Measurements from ENCODE around the gene NCKAP5. TPM values are rescaled to one million over a fixed set of nuclear protein-coding genes. Genes with fewer than 3 reads are reported as not detected.
"Not testable (repeated sequence)": the region's sequence is repeated elsewhere in the genome, so short reads cannot be mapped to it uniquely, and the experiment has no call there.

NCKAP5 gene
- total RNA-seq, 1 experiment from 2014 or later, result not detected

- H3K27ac ChIP-seq, result no peak overlapping the region
- no peak overlapping the region for H3K4me3 ChIP-seq
- H3K4me1 ChIP-seq, result no peaks in the 10 kb centered on the region
- H3K27me3 ChIP-seq, result no peaks in the 10 kb centered on the region
- H3K36me3 ChIP-seq, result no peaks in the 10 kb centered on the region
- DNase-seq, result no peak
- H3K9me3 ChIP-seq (replicated peaks), result no peaks in the 10 kb centered on the region
Measured at GRCh38 chr2:132715386-132716351, 852.6 kb downstream of the NCKAP5 start.

GRCh38 chr2:132703396-132703795, 864.9 kb downstream of the NCKAP5 start:
- no peaks in the 10 kb centered on the region for H3K4me1 ChIP-seq

GRCh38 chr2:132701810-132702209, 866.5 kb downstream of the NCKAP5 start:
- no peak overlapping the region for H3K27ac ChIP-seq
- no peak for DNase-seq
- H3K4me3 ChIP-seq, result no peak overlapping the region
- H3K9me3 ChIP-seq (replicated peaks), result no peaks in the 10 kb centered on the region
- no peaks in the 10 kb centered on the region for H3K27me3 ChIP-seq
- H3K4me1 ChIP-seq, result no peaks in the 10 kb centered on the region
- no peaks in the 10 kb centered on the region for H3K36me3 ChIP-seq

More at GRCh38 chr2:132703396-132703795, 864.9 kb downstream of the NCKAP5 start:
- no peak overlapping the region for H3K4me3 ChIP-seq
- no peaks in the 10 kb centered on the region for H3K9me3 ChIP-seq (replicated peaks)
- H3K27me3 ChIP-seq, result no peaks in the 10 kb centered on the region
- no peak overlapping the region for H3K27ac ChIP-seq
- H3K36me3 ChIP-seq, result no peaks in the 10 kb centered on the region
- DNase-seq, result no peak

GRCh38 chr2:132699802-132700201, 868.5 kb downstream of the NCKAP5 start:
- H3K36me3 ChIP-seq; DNase-seq; H3K4me3 ChIP-seq; H3K27ac ChIP-seq; H3K27me3 ChIP-seq; H3K4me1 ChIP-seq; H3K9me3 ChIP-seq (replicated peaks): not testable (repeated sequence)

- not testable (repeated sequence) for DNase-seq; H3K4me3 ChIP-seq; H3K36me3 ChIP-seq; H3K4me1 ChIP-seq; H3K27me3 ChIP-seq; H3K27ac ChIP-seq; H3K9me3 ChIP-seq (replicated peaks)
Measured at GRCh38 chr2:132698347-132698746, 869.9 kb downstream of the NCKAP5 start.

GRCh38 chr2:132697556-132698205, 870.6 kb downstream of the NCKAP5 start:
- Histone ChIP-seq H3K4me3 (no peak overlapping the region), H3K27me3 (no peaks in the 10 kb centered on the region), H3K27ac (no peak overlapping the region), H3K9me3 (replicated peaks) (no peaks in the 10 kb centered on the region), H3K36me3 (no peaks in the 10 kb centered on the region), H3K4me1 (no peaks in the 10 kb centered on the region)
- DNase-seq, result no peak

GRCh38 chr2:132692816-132693215, 875.4 kb downstream of the NCKAP5 start:
- DNase-seq, result no peak
- Histone ChIP-seq H3K9me3 (replicated peaks) (no peaks in the 10 kb centered on the region), H3K27ac (no peak overlapping the region), H3K4me1 (no peaks in the 10 kb centered on the region), H3K36me3 (no peaks in the 10 kb centered on the region), H3K4me3 (no peak overlapping the region), H3K27me3 (no peaks in the 10 kb centered on the region)

GRCh38 chr2:132691556-132691955, 876.7 kb downstream of the NCKAP5 start:
- H3K36me3 ChIP-seq, result no peaks in the 10 kb centered on the region
- no peaks in the 10 kb centered on the region for H3K27me3 ChIP-seq
- no peak for DNase-seq
- H3K9me3 ChIP-seq (replicated peaks), result no peaks in the 10 kb centered on the region
- no peaks in the 10 kb centered on the region for H3K4me1 ChIP-seq
- no peak overlapping the region for H3K4me3 ChIP-seq
- no peak overlapping the region for H3K27ac ChIP-seq

GRCh38 chr2:132690664-132691303, 877.5 kb downstream of the NCKAP5 start:
- Histone ChIP-seq H3K9me3 (replicated peaks) (no peaks in the 10 kb centered on the region), H3K27me3 (no peaks in the 10 kb centered on the region), H3K4me3 (no peak overlapping the region), H3K27ac (no peak overlapping the region), H3K4me1 (no peaks in the 10 kb centered on the region), H3K36me3 (no peaks in the 10 kb centered on the region)
- no peak for DNase-seq

- Histone ChIP-seq H3K27me3 (no peaks in the 10 kb centered on the region), H3K27ac (no peak overlapping the region), H3K36me3 (no peaks in the 10 kb centered on the region), H3K4me3 (no peak overlapping the region), H3K9me3 (replicated peaks) (no peaks in the 10 kb centered on the region), H3K4me1 (no peaks in the 10 kb centered on the region)
- no peak for DNase-seq
Measured at GRCh38 chr2:132681766-132682165, 886.5 kb downstream of the NCKAP5 start.

GRCh38 chr2:132680544-132680943, 887.7 kb downstream of the NCKAP5 start:
- Histone ChIP-seq H3K27me3 (no peaks in the 10 kb centered on the region), H3K36me3 (no peaks in the 10 kb centered on the region), H3K4me1 (no peaks in the 10 kb centered on the region), H3K27ac (no peak overlapping the region), H3K9me3 (replicated peaks) (no peaks in the 10 kb centered on the region), H3K4me3 (no peak overlapping the region)
- DNase-seq, result no peak

- no peak overlapping the region for H3K27ac ChIP-seq
- H3K36me3 ChIP-seq, result no peaks in the 10 kb centered on the region
- H3K4me1 ChIP-seq, result no peaks in the 10 kb centered on the region
- no peaks in the 10 kb centered on the region for H3K9me3 ChIP-seq (replicated peaks)
- no peak overlapping the region for H3K4me3 ChIP-seq
- no peak for DNase-seq
- H3K27me3 ChIP-seq, result no peaks in the 10 kb centered on the region
Measured at GRCh38 chr2:132678483-132678882, 889.8 kb downstream of the NCKAP5 start.

GRCh38 chr2:132677661-132678060, 890.6 kb downstream of the NCKAP5 start:
- Histone ChIP-seq H3K9me3 (replicated peaks) (no peaks in the 10 kb centered on the region), H3K4me3 (no peak overlapping the region), H3K27me3 (no peaks in the 10 kb centered on the region), H3K36me3 (no peaks in the 10 kb centered on the region), H3K4me1 (no peaks in the 10 kb centered on the region), H3K27ac (no peak overlapping the region)
- DNase-seq, result no peak

GRCh38 chr2:132676999-132677398, 891.3 kb downstream of the NCKAP5 start:
- no peaks in the 10 kb centered on the region for H3K36me3 ChIP-seq
- no peak overlapping the region for H3K27ac ChIP-seq
- no peak for DNase-seq
- no peak overlapping the region for H3K4me3 ChIP-seq
- H3K27me3 ChIP-seq, result no peaks in the 10 kb centered on the region
- H3K9me3 ChIP-seq (replicated peaks), result no peaks in the 10 kb centered on the region
- no peaks in the 10 kb centered on the region for H3K4me1 ChIP-seq

Measured in SJCRH30 (cell line).